Central memory CD8-positive, alpha-beta T cell (primary cell): ENCODE measurements around the gene COQ2.
A peak's percentile ranks its signal among the peaks of the same experiment; 100 is the strongest.
"Not testable (repeated sequence)": the region's sequence is repeated elsewhere in the genome, so short reads cannot be mapped to it uniquely, and the experiment has no call there.

Source experiments
- ATAC-seq: fragments of 150-1000 bp; cut with Tn5 transposase; replicated peaks from 2 replicates; pipeline ENCODE4 v1.10.0; 2022; ENCODE audit warnings: mild to moderate bottlenecking, moderate FRiP score, moderate number of reproducible peaks; ENCODE audit not compliant: poor library complexity, severe bottlenecking; ENCODE audit errors: extremely low read depth
- DNase-seq, 2 donors: peaks; one replicate each; pipeline ENCODE4 v3.0.0; 2021; ENCODE audit warnings: low spot score in 2 of 2
- H3K27ac Mint-ChIP-seq: one replicate; pipeline ENCODE4 v1.8.0; 2022; ENCODE audit warnings: low read depth, mild to moderate bottlenecking, moderate library complexity, mixed read lengths
- H3K27me3 Mint-ChIP-seq: one replicate; pipeline ENCODE4 v1.8.0; 2022; ENCODE audit warnings: mixed read lengths
- H3K36me3 Mint-ChIP-seq: one replicate; pipeline ENCODE4 v1.8.0; 2022; ENCODE audit warnings: mild to moderate bottlenecking, moderate library complexity, mixed read lengths; ENCODE audit not compliant: insufficient read depth
- H3K4me1 Mint-ChIP-seq: one replicate; pipeline ENCODE4 v1.8.0; 2022; ENCODE audit warnings: mixed read lengths
- H3K4me3 Mint-ChIP-seq: one replicate; pipeline ENCODE4 v1.8.0; 2022; ENCODE audit warnings: mild to moderate bottlenecking, moderate library complexity, mixed read lengths
- H3K9me3 Mint-ChIP-seq: one replicate; pipeline ENCODE4 v1.8.0; 2022; ENCODE audit warnings: mixed read lengths

COQ2 gene, protein sequence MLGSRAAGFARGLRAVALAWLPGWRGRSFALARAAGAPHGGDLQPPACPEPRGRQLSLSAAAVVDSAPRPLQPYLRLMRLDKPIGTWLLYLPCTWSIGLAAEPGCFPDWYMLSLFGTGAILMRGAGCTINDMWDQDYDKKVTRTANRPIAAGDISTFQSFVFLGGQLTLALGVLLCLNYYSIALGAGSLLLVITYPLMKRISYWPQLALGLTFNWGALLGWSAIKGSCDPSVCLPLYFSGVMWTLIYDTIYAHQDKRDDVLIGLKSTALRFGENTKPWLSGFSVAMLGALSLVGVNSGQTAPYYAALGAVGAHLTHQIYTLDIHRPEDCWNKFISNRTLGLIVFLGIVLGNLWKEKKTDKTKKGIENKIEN

DNA sequence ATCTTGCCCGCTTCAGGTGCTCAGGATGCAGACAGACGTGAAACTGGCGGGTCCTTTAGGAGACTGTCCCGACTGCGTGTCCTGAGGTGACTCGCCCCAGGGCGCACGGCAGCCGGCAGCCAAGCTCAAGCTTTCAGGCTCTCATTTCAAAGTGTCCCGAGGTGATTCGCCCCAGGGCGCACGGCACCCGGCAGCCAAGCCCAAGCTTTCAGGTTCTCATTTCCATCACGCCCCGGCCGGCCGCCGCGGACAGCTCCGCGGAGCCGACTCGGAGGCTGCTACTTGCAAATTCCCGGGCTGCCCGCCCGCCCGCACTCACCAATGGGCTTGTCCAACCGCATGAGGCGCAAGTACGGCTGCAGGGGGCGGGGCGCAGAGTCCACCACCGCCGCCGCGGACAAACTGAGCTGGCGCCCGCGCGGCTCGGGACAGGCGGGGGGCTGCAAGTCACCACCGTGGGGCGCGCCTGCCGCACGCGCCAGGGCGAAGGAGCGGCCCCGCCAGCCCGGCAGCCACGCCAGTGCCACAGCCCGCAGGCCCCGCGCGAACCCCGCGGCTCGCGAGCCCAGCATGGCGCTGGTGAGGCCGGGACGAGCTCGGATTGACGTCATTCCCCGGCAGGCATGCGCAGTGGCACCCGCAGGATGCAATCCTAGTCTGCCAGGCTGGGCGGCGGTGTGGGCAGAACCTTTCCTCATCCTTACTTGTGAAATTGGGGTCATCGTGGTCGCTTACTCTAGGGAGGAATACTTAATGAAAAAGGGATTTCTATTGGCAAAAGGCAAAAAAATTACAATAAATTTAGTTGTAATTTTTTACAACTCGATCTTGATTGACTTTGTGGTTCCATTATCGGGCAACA is at the start of gene COQ2:
TSS of gene COQ2 (minus strand) at position 606 of the 862 bp plus-strand sequence. CDS start at position 572, 34 bp downstream.
- peaks cover 32% of the 10 kb centered on the region for H3K4me1 Mint-ChIP-seq
- H3K9me3 Mint-ChIP-seq, result no peaks in the 10 kb centered on the region
- H3K4me3 Mint-ChIP-seq, result peak within 1 kb of the TSS; percentile 91
- peak within 1 kb of the TSS; percentile 98 for H3K27ac Mint-ChIP-seq
- peak; percentile 88 to 93 for DNase-seq
- ATAC-seq, result peak; percentile 93
- H3K36me3 Mint-ChIP-seq, result peaks cover 4% of the 10 kb centered on the region
- no peaks in the 10 kb centered on the region for H3K27me3 Mint-ChIP-seq

DNA sequence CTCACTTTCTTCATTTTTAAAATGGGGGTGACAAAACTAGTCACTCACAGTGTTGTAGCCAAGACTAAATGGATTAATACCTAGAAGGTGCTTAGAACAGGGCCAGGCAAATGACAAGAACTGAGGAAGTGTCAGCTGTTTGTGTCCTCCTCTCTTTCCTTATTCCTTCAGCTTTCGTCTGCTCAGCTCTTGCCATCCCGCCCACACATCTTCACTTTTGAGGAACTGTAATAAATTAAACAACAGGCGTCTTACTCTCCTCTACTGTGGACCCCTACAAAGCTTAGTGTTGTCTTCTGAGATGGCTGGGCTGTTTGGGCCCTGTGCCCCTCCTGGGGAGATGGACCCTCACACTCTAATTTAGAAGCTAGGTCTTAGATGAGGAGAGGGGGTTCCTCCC is 47.4 kb upstream of the COQ2 start:
- Mint-ChIP-seq H3K4me1 (peaks cover 20% of the 10 kb centered on the region), H3K9me3 (no peaks in the 10 kb centered on the region), H3K27ac (no peak overlapping the region), H3K36me3 (peaks cover 3% of the 10 kb centered on the region), H3K4me3 (no peak overlapping the region), H3K27me3 (peaks cover under 1% of the 10 kb centered on the region)
- DNase-seq, result no peak
- no peak for ATAC-seq

DNA sequence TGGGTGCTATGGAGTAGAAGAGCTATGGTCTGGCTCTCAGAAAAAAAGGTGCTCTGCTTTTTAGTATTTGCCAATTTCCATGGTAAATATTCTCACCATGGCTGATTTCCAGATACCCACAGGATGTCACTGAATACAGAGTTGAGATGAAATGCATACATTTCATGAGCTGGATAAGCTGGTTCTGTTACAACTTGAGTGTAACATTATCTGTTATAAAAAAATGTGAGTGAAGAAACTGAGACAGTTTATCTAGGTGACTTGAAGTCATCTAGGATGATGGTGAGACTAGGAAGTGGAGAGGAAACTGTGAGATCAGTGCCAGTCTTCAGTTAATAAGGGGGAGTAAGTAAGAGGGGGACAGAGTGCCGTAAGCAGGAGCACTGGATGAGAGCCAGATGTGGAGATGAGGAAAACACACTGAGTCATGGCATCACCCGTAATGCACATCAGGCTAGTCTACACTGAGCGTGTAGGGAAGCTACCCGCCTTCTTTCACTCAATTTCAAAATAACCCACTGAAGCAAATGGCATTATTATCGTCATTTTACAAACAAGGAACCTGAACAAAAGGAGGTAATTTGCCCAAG is 45.0 kb upstream of the COQ2 start:
- no peak overlapping the region for H3K4me3 Mint-ChIP-seq

DNA sequence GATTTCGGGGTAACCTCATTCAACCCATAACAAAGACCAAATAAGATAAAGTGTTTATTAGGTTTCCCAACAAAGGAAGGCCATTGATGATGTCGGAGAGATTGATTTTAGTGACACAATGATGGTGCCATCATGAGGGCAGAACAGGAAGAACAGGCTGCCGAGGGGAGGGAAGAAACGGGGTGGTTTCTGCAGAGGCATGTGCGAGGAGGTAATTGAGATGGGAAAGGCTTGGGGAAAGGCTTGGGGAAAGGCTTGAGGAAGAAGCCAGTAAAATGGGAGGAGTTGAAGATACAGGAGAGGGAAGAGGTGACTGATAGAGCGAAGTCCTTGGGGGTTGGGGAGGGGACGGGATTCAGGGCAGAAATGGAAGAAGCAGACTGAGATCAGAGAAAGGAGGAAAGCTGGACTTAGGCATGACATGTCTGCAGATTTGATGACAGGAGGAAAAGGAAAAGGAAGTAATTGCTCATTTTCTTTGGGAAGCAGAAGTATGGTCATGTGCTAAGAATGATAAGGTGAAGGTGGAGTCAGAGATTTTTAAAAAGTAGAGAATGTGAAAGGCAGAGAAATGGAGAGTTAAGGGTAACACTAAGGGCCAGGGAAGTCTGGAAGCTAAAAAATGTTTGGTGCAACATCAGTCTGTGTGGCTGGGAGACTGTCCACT is 44.1 kb upstream of the COQ2 start:
- H3K4me1 Mint-ChIP-seq, result no peaks in the 10 kb centered on the region

More for the DNA sequence above, 45.0 kb upstream of the COQ2 start:
- DNase-seq (no peak), ATAC-seq (no peak)
- Mint-ChIP-seq H3K36me3 (peaks cover 2% of the 10 kb centered on the region), H3K4me1 (peaks cover 7% of the 10 kb centered on the region), H3K27me3 (no peaks in the 10 kb centered on the region), H3K9me3 (no peaks in the 10 kb centered on the region), H3K27ac (peak overlapping the region; percentile 6)

DNA sequence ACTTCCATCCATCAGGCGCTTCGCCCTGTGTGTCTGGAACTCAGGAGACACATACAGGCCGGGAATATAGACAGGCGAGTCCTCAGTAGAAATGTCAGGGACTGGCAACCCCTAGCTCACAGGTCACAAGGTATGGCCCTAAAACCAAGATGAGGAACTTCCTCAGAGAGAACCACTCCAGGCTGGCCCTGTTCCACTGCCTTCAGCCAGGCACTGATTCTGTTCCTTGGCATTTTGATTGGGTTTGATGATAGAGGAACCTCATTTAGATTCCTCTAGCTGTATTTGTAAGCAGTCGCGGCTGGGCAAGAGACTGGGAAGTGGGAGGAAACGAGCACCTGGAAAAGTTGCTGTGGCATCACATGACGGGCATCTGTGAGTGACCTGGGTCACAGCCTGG is 41.9 kb upstream of the COQ2 start:
- Mint-ChIP-seq H3K4me1 (no peaks in the 10 kb centered on the region), H3K4me3 (no peak overlapping the region), H3K27ac (no peak overlapping the region), H3K36me3 (peaks cover 2% of the 10 kb centered on the region), H3K27me3 (no peaks in the 10 kb centered on the region), H3K9me3 (no peaks in the 10 kb centered on the region)
- ATAC-seq (no peak), DNase-seq (no peak)

More for the DNA sequence above, 44.1 kb upstream of the COQ2 start:
- ATAC-seq, result no peak
- Mint-ChIP-seq H3K27ac (no peak overlapping the region), H3K27me3 (no peaks in the 10 kb centered on the region), H3K4me3 (no peak overlapping the region), H3K36me3 (peaks cover 2% of the 10 kb centered on the region), H3K9me3 (no peaks in the 10 kb centered on the region)
- DNase-seq, result no peak

DNA sequence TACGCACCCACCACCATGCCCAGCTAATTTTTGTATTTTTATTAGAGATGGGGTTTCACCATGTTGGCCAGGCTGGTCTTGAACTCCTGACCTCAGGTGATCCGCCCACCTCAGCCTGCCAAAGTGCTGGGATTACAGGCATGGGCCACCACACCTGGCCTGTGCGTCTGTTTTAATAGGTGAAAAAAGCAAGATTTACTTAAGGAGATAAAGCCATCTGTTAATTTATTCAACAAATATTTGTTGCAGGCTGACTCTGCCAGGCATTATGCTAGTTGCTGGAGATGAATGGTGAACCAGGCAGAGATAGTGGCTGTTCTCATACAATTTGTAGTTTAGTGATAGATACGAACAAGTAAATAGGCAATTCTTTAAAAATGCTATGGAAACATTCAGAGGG is 40.7 kb upstream of the COQ2 start:
- not testable (repeated sequence) for H3K36me3 Mint-ChIP-seq, H3K4me1 Mint-ChIP-seq, DNase-seq, ATAC-seq, H3K27ac Mint-ChIP-seq, H3K9me3 Mint-ChIP-seq, H3K4me3 Mint-ChIP-seq, H3K27me3 Mint-ChIP-seq

DNA sequence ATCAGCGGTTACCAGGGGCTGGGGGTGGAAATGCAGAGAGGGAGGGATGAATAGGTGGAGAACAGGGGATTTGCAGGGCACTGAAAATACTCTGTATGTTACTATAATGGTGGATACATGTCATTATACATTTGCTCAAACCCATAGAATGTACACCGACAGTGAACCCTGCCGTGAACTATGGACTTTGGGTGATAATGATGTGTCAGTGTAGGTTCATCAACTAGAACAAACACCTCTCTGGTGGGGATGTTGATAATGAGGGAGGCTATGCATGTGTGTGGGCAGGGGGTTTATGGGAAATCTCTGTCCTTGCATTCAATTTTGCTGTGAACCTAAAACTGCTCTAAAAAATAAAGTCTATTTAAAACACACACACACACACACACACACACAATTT is 38.5 kb upstream of the COQ2 start:
- ATAC-seq, result no peak
- no peaks in the 10 kb centered on the region for H3K27me3 Mint-ChIP-seq
- H3K4me3 Mint-ChIP-seq, result no peak overlapping the region
- no peaks in the 10 kb centered on the region for H3K9me3 Mint-ChIP-seq
- H3K27ac Mint-ChIP-seq, result no peak overlapping the region
- no peaks in the 10 kb centered on the region for H3K4me1 Mint-ChIP-seq
- peaks cover 2% of the 10 kb centered on the region for H3K36me3 Mint-ChIP-seq
- no peak for DNase-seq

DNA sequence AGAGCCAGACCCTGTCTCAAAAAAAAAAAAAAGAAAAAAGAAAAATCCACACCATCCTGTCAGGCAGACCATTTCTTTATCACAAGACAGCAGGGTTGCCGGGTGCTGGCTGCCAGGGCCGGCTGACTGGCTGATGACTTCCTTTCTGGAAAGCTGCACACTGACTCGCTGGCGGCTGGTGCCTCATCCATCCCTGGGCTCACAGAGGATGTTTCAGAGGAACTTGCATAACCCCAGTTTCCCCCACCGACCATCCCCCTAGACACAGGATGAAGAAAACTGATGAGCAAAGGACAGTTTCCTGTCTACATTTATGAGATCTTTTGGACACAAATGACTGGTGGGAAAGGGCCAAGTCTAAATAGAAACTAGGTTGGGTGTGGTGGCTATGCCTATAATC is 36.0 kb upstream of the COQ2 start:
- ATAC-seq, result no peak
- peaks cover 5% of the 10 kb centered on the region for H3K36me3 Mint-ChIP-seq
- H3K9me3 Mint-ChIP-seq, result no peaks in the 10 kb centered on the region
- H3K27ac Mint-ChIP-seq, result no peak overlapping the region
- H3K4me3 Mint-ChIP-seq, result no peak overlapping the region
- H3K4me1 Mint-ChIP-seq, result no peaks in the 10 kb centered on the region
- no peaks in the 10 kb centered on the region for H3K27me3 Mint-ChIP-seq
- DNase-seq, result no peak

DNA sequence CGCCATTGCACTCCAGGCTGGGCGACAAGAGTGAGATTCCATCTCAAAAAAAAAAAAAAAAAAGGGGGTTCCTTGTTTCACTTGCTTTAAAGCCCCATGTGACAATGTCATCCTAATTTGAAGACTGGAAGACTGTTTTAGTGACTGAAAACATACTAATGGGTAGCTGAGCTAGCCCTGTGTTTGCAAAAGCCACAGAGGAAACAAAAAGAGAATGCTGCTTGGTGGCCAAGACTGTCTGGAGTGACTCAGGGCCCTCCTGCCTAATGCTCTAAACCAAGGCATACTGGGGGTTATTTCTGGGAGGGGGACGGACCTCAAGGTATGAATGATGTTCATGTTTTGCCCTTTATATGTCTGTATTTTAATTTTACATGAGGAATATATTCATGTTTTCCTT is 34.1 kb upstream of the COQ2 start:
- Mint-ChIP-seq H3K9me3 (no peaks in the 10 kb centered on the region), H3K4me3 (no peak overlapping the region), H3K36me3 (peaks cover 5% of the 10 kb centered on the region), H3K27me3 (no peaks in the 10 kb centered on the region), H3K4me1 (no peaks in the 10 kb centered on the region), H3K27ac (no peak overlapping the region)
- no peak for ATAC-seq
- no peak for DNase-seq

DNA sequence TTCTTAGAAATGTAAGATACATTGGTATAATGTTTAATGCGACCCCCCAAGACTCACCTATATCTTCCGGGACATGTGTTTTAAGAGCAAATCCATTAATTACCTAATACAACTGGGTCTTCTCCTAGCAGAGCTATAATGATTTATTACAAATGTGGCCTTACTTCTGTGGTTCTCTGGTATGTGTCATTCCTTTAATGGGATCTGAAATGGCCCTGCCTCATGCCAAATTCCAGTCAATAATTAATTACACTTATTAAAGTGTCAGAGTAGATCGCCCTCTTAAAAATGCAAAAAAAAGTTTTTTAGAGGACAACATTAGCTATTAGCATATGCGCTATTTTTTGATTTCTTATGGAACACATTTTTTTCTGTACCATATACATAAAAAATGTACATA is 33.1 kb upstream of the COQ2 start:
- ATAC-seq, result no peak
- DNase-seq, result no peak
- peaks cover 5% of the 10 kb centered on the region for H3K36me3 Mint-ChIP-seq
- H3K4me1 Mint-ChIP-seq, result no peaks in the 10 kb centered on the region
- H3K27ac Mint-ChIP-seq, result no peak overlapping the region
- no peaks in the 10 kb centered on the region for H3K27me3 Mint-ChIP-seq
- H3K4me3 Mint-ChIP-seq, result no peak overlapping the region
- no peaks in the 10 kb centered on the region for H3K9me3 Mint-ChIP-seq

DNA sequence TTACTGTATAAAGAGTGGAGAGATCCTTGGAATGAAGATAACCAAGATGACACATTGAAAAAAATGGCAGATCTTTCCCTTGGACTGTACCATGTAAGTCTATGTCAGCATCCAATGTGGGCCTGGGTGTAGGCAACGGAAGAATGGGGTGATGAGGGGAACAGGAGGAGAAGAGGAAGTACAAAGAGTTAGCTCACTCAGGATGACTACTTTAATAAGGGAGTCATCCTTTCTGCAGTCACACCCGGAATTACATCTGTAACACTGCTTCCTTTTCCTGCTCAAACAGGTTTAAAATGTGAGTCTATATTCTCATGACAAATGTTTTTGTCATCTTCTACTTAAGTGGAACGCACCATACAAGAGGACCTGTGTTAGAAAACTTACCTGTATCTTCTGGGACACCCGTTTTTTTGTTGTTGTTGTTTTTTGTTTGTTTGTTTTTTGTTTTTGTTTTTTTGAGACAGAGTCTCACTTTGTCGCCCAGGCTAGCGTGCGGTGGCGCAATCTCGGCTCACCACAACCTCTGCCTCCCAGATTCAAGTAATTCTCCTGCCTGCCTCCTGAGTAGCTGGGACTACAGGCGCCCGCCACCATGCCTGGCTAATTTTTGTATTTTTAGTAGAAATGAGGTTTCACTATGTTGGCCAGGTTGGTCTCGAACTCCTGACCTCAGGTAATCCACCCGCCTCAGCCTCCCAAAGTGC is 32.0 kb upstream of the COQ2 start:
- Mint-ChIP-seq H3K27me3 (no peaks in the 10 kb centered on the region), H3K4me1 (no peaks in the 10 kb centered on the region), H3K4me3 (no peak overlapping the region), H3K27ac (no peak overlapping the region), H3K36me3 (peaks cover 8% of the 10 kb centered on the region), H3K9me3 (no peaks in the 10 kb centered on the region)
- DNase-seq, result no peak
- ATAC-seq, result no peak

DNA sequence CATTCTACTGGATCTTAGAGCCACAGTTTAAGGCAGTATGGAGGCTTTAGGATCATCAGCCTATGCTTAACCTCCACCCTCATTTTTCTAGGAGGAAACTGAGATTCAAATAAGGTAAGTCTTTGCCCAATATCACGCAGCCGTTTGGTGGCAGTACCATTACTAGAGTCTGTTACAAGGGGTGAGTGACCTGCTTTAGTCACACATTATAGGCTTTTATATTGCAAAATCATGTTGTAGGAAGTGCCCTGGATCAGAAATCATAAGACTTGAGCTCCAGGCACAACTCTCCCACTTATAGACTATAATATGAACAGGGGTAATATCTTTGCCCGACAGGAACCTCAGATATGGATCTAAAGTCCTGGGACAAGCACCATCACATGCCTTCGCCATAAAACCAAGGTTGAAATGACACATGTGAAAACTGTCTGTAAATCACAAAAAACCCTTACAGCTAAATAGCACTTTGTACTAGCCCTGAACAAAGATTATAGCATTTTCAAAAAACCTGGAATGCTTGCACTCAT is 30.8 kb upstream of the COQ2 start:
- no peaks in the 10 kb centered on the region for H3K9me3 Mint-ChIP-seq
- H3K4me3 Mint-ChIP-seq, result no peak overlapping the region
- H3K4me1 Mint-ChIP-seq, result no peaks in the 10 kb centered on the region
- no peak overlapping the region for H3K27ac Mint-ChIP-seq
- ATAC-seq (no peak), DNase-seq (no peak)
- peaks cover 10% of the 10 kb centered on the region for H3K36me3 Mint-ChIP-seq
- H3K27me3 Mint-ChIP-seq, result no peaks in the 10 kb centered on the region
